ENCODE results near the gene JADE1.
A peak's percentile ranks its signal among the peaks of the same experiment; 100 is the strongest.

Gene JADE1

GRCh38 chr4:128812442-128813235 is 3.1 kb downstream of the JADE1 start:
- in situ Hi-C loops (cut with HindIII; ENCODE audit: low sequenced_read_pairs), result no loop called here
- TF ChIP-seq CTCF (IDR thresholded peaks at IDR 0.05; ENCODE audit: low read depth, low read length, missing control alignments), result no peak
- no peak for DNase-seq (ENCODE audit: low read depth)
- H3K4me3 ChIP-seq (ENCODE audit: low read depth, low read length), result peak overlapping the region; percentile 67

GRCh38 chr4:128813965-128814364 is 4.5 kb downstream of the JADE1 start:
- in situ Hi-C loops (cut with HindIII; ENCODE audit: low sequenced_read_pairs), result no loop called here
- DNase-seq (ENCODE audit: low read depth), result no peak
- H3K4me3 ChIP-seq (ENCODE audit: low read depth, low read length), result no peak overlapping the region
- TF ChIP-seq CTCF (IDR thresholded peaks at IDR 0.05; ENCODE audit: low read depth, low read length, missing control alignments), result no peak

GRCh38 chr4:128818442-128818841 is 8.9 kb downstream of the JADE1 start:
- H3K4me3 ChIP-seq (ENCODE audit: low read depth, low read length), result no peak overlapping the region
- in situ Hi-C loops (cut with HindIII; ENCODE audit: low sequenced_read_pairs), result no loop called here
- DNase-seq (ENCODE audit: low read depth), result no peak
- TF ChIP-seq CTCF (IDR thresholded peaks at IDR 0.05; ENCODE audit: low read depth, low read length, missing control alignments), result no peak

GRCh38 chr4:128819082-128819742 is 9.7 kb downstream of the JADE1 start:
- TF ChIP-seq CTCF (IDR thresholded peaks at IDR 0.05; ENCODE audit: low read depth, low read length, missing control alignments), result no peak
- in situ Hi-C loops (cut with HindIII; ENCODE audit: low sequenced_read_pairs), result no loop called here
- no peak for DNase-seq (ENCODE audit: low read depth)
- H3K4me3 ChIP-seq (ENCODE audit: low read depth, low read length), result no peak overlapping the region

DNA sequence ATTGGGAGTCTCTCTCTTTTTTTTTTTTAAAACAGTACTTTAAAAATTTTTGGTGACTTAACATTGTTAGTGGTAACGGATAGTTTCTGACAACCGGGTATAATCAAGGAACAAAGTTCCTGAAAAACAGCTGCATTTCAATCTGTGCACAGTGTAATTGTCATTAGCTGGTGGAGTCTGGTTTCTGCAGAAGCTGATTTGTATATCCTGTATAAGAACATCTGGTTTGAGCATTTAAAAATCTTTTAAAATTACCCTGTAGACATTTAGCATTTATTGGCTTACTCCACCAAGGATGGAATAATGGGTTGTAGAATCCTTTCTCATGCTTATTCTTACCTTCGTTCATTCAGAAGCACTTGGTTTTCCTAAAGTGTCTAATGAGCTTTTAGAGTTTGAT is 11.2 kb downstream of the JADE1 start:
- DNase-seq (ENCODE audit: low read depth), result no peak
- TF ChIP-seq CTCF (IDR thresholded peaks at IDR 0.05; ENCODE audit: low read depth, low read length, missing control alignments), result no peak
- in situ Hi-C loops (cut with HindIII; ENCODE audit: low sequenced_read_pairs), result no loop called here
- no peak overlapping the region for H3K4me3 ChIP-seq (ENCODE audit: low read depth, low read length)

DNA sequence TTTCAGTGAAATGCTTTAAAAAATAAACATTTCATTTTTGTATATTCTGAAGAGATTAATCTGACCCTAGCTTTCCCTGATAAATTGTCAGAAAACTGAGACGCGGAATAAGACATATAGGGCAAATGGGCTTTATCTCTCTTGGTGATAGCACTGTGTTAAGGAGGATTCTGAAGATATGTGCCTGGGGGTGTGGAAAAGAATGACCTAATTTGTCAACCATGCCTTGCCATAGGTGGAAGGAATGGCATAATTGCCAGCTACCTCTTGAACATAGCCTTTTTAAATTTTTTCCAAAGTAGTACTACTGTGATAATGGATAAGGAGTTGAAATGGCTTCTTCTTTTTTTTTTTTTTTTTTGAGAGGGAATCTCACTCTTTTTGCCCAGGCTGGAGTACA is 11.7 kb downstream of the JADE1 start:
- in situ Hi-C loops (cut with HindIII; ENCODE audit: low sequenced_read_pairs), result no loop called here
- TF ChIP-seq CTCF (IDR thresholded peaks at IDR 0.05; ENCODE audit: low read depth, low read length, missing control alignments), result no peak

More for the DNA sequence above, 11.7 kb downstream of the JADE1 start:
- H3K4me3 ChIP-seq (ENCODE audit: low read depth, low read length), result no peak overlapping the region
- no peak for DNase-seq (ENCODE audit: low read depth)
